ENCODE measurements around the gene ENPP7.

Gene ENPP7

DNA sequence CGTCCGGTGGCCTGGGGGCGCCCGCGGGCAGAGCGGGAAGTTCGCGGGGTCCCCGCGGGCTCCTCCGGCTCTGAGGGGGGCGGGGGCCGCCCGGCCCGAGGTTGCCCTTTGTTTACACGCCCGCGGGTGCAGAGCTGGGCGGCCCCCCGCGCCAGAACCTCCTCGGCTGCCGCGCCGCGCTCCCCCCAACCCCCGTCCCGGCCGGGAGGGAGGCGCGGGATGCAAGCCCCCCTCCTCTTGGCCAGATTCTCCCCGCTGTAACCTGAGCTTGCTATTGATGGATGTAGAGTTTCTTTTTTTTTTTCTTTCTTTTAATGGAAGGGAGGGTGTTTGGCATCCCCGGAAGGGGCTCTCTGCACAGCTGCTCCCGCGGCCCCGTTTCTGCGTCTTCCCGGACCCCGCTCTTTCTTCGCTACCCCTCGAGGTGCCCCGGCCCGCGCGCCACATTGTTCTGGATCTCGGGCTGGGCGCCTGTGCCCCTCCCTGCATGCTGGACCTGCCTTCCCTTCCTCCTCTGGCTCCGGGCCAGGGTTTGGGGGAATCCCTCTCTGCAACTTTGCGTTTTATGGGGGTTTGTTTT, 47.9 kb downstream of the ENPP7 start:
- peak; percentile 33 for DNase-seq

DNA sequence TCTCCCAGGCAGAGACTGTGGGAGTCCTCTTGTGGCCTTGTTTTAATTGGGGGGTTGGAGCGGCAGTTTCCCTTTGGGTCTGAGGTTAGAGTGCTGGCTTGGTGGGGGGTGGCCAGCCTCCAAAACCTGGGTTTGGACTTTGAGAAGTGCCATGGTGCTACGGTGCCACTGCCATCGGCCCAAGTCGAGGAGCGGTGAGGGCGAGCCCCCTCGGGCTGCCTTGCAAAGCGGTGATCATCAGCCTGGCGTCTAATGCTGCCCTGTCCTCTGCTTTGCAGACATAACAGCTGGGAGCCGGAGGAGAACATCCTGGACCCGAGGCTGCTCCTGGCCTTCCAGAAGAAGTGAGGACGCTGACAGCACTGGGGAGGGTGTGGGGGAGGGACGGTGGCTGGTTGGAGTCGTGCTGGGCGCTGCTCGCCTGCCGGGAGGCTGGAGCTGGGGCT, 48.4 kb downstream of the ENPP7 start:
- DNase-seq, result no peak

DNA sequence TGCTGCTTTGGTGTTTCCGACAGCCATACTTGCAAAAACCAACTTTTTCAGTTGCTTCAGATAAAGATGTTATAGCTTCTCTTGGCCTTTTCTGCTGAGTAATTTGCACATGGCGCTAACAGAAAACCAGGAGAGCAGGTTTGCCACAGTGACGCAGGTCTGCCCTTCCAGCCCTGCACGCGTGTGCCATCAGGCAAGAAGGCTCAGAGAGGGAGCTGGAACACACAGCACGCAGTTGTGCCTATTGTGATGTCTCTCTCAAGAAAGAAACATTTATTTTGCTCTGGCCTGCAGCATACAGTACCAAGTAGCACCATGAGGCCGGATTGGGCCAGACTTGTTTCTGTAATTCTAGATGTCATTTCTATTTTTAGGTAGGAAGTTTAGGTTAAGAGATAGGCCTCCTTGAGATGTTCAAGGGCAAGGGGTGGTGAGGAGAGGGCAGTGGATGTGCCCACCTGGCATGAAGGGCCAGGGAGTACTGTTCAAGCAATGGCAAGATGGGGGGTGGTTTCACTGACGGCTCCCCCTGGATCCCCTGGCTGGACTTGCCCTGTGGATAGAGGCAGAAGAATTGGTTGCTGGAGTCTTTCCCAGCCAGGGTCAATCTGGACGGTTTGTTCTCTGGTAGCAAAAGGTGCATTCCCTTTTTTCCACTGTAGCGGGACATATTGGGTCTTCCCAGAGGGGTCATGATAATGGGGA, 49.1 kb downstream of the ENPP7 start:
- no peak for DNase-seq

DNA sequence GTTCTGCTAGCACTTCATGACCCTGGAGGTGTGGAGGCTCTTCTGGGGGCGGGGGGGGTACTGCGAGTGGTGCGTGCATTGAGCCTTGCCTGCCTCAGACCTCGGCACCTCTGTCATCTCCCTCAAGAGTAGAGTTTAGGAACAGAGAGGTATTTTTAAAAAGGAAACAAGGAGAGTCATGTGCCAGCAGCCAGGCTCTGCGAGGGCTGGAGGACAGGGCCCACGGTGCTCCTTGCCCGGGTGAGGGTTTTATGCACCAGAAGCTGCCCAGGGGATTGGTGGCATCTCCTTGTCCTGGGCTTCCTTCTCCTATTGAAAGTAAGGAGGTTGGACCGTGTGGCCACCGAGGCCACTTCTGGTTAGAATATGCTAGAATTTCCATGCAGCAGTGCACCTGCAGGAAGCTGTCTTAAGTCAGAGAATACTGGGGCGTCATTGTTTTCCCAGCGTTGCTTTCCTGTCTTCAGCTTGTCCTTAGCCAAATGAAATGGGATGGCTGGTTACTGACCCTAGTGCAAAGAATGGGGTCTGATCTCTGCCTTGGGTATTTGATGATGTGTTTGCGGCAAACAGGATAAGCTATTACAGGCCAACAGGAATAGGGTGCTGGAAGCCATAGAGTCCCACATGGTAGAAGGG, 50.4 kb downstream of the ENPP7 start:
- no peak for DNase-seq

DNA sequence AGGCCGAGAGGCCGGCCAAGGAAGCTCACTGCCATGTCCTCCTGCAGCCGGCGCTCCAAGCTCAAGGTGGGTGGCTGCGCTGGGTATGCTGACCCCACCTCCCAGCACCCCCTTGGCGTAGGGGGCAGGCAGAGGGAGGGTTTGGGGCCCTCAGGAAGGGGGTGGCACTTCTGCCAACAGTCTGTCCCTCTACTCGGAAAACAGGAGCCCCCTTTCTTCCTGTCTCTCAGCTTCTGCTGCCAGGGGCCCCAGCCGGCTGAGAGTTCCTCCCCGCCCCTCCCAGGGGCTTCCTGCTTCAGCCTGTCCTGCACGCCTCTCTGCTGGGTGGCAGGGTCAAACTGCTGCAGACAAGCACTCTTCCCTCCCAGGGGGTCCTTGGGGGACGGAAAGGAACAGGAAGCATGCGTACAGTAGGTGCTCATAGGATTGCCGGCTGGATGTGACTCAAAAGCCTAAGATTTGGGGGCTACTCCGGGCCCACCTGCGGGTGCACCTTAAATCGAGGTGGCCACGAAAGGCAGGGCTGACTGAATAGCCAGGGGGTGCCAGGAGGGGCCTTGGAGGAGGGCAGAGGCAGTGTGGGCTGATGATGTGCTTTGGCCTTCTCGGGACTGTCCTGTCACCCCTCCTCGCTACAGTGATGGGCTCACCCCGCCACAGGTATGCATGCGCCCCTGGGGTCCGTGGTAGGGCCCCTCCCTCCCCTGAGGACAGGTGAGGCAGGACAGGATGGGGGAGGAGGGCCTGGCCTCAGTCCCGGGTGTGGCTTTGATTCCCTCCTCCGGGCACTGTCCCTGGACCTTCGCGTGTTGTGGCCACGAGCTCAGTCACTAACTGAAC, 51.2 kb downstream of the ENPP7 start:
- DNase-seq, result no peak

DNA sequence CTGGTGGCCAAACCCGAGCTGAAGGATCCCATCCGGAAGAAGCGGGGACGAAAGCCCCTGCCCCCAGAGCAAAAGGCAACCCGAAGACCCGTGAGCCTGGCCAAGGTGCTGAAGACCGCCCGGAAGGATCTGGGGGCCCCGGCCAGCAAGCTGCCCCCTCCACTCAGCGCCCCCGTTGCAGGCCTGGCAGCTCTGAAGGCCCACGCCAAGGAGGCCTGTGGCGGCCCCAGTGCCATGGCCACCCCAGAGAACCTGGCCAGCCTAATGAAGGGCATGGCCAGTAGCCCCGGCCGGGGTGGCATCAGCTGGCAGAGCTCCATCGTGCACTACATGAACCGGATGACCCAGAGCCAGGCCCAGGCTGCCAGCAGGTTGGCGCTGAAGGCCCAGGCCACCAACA, 53.1 kb downstream of the ENPP7 start:
- no peak for DNase-seq

DNA sequence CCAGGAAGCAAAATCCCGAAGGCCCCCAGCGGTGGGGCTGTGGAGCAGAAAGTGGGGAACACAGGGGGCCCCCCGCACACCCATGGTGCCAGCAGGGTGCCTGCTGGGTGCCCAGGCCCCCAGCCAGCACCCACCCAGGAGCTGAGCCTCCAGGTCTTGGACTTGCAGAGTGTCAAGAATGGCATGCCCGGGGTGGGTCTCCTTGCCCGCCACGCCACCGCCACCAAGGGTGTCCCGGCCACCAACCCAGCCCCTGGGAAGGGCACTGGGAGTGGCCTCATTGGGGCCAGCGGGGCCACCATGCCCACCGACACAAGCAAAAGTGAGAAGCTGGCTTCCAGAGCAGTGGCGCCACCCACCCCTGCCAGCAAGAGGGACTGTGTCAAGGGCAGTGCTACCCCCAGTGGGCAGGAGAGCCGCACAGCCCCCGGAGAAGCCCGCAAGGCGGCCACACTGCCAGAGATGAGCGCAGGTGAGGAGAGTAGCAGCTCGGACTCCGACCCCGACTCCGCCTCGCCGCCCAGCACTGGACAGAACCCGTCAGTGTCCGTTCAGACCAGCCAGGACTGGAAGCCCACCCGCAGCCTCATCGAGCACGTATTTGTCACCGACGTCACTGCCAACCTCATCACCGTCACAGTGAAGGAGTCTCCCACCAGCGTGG, 53.7 kb downstream of the ENPP7 start:
- no peak for DNase-seq

DNA sequence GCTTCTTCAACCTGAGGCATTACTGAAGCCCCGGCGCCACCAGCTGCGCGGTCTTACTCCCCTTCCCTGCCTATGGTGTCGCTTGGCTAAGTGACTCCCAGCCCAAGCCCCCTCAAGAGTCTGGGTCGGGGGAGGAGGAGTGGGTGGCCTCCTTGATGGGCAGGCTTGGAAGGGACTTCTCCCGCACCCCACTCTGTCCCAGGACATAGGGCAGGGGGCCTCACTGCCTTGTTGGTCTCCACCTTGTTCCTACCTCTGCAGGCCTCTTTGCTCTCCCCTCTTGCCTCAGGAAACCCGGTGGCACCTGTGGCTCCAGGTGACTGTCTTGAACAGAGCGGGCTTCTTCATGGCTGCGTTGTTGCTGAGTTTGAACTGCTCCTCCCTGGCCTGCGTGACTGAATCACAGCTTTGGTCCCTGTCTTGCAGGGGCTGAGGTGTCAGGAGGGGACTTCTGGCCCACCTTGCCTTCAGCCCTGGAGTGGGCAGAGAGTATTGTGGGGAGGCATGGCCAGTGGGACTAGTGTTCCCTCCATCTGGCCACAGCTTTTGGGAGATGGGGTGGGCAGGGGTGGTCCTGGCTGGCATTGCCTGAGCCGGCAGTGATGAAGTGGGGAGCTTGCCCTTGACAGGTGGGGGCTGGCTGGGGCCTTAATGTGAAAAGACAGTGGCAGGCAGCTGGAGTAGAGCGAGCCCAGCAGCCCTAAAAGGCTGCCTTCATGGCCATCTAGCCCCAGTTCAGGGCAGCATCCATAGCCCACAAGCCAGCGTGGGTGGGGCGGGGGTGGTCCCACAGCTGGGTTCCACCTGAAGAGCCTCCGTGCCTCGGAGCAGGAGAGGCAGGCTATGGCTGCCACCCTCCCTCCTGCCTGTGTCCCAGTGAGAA, 54.5 kb downstream of the ENPP7 start:
- no peak for DNase-seq

DNA sequence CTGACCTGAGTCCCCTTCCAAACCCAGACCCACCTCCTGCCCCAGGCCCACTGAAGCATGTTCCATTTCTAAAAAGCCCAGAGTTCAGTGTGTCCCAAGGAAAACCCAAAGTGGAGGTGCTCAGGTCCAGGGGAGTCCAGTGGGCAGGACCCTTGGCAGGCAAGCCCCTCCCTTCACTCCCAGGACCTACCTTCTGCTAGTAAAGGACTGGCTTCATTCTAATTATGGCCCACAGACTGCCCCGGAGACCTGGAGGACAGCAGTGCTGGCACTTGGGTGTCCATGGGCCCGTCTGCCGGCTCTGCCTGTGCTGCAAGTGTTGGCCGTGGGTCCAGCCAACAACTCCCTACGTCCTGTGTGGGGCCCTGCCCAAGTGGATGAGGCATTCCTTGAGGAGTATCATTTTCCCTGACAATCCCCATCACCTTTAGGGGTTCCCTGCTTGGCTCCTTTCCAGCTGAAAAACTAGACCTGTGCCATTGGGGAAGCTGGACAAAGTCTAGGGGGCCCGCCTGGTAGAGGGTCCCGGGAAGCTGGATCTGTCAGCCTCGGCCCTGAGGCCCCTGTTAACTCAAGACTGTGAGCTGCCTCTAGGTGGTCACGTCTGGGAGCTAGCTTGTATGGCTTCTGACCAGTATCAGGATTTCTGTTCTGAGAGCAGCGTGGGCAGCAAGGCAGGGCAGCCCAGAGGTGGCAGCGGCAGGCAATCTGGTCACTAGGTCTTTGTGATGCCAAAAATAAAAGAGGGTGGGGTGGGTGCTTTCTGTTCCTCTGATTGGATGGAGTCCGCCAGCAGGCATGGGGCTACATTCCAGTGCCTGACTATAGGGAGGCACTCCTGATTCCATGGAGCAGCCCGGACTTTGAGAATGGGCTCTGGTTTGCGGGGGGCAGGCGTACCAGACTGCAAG, 55.4 kb downstream of the ENPP7 start:
- DNase-seq, result no peak

DNA sequence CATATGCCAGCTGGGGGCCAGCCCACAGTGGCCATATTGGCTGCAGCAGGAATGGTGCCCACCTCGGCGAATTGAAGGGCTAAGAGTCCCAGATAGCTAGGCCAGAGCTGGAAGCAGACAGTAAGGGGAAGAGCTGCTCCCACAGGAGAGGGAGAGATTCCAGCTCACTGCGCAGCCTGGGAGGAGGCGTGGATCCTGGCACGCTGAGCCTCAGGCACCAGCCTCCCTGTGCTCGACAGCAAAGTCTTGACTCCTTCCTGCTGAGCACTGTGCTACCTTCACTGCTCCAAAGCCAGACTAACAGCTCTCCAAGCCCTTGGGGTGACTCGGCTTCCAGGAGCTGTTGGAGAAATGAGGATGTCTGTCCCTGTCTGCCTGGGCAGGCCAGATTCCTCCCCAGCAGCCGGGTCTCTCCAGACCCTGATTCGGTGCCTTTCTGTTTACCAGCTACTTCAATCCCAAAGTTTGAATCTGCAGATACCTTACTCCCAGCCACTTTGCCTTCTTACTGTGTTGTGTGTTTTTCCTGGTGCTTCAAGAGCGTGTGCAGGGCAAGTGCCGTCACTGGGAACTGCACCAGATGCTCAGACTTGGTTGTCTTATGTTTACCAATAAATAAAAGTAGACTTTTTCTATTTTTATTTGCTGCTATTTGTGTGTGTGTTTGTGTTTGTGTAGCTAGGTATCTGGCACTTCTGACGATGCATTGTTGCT, 56.3 kb downstream of the ENPP7 start:
- no peak for DNase-seq

DNA sequence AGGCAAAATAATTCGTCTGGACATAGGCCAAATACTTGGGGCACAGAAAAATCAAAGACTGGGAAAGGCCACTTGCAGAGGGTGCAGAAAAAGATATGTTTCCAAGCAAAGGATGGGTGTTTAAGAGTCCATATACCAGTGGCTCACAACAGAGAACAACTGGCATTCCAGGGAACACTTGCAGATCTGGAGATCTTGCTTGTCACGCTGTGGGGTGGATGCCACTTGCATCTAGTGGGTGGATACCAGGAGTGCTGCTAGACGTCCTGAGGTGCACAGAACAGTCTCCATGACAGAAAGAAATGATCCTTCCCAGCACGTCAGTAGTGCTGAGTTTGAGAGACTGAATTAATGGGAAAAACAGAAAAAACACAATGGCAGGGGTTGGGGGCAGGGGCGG, 57.7 kb downstream of the ENPP7 start:
- DNase-seq, result no peak

DNA sequence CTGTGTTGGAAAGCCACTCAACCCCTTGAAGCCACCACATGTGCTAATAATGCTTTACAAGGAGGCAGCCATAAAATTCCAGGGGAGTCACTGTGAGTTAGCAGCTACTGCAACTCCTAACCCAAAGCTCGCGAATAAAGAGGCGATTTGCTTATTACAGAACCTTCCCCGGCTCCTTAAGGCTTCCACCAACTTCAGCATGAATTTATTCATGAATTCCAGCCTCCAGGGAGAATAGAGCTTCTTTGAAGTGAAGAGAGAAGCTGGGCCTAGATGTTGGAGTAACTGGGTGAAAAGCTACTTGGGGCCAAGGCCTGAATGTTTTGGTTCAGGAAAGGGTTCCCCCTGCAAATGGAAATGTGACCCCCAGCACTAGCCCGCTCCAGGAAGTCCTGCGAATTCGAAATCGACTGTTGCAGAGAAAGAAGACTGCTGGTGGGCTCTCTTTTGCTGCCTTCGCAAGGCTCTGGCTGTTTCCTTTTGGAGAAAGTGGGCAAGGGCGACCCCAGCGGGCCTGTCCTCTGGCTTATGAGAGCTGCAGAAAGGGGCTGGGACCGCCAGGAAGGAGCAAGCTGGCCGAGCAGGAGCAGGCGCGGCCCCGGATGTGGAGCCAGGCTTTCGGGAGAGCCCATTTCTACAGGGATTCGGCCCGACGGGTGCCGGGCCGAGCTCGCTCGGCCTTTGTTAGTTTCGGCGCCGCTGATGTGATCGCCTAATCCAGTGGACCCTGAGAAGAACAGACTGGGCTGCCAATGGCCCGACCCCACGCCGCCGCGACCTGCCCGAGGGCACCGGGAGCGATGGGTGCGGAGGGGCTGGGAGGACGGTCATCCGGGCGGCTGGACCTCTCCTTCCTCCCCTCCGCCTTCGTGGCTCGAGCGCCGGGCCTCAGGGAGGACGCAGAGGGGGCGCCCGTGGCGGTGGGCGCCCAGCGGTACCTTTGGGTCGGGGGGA, 58.5 kb downstream of the ENPP7 start:
- DNase-seq, result no peak

DNA sequence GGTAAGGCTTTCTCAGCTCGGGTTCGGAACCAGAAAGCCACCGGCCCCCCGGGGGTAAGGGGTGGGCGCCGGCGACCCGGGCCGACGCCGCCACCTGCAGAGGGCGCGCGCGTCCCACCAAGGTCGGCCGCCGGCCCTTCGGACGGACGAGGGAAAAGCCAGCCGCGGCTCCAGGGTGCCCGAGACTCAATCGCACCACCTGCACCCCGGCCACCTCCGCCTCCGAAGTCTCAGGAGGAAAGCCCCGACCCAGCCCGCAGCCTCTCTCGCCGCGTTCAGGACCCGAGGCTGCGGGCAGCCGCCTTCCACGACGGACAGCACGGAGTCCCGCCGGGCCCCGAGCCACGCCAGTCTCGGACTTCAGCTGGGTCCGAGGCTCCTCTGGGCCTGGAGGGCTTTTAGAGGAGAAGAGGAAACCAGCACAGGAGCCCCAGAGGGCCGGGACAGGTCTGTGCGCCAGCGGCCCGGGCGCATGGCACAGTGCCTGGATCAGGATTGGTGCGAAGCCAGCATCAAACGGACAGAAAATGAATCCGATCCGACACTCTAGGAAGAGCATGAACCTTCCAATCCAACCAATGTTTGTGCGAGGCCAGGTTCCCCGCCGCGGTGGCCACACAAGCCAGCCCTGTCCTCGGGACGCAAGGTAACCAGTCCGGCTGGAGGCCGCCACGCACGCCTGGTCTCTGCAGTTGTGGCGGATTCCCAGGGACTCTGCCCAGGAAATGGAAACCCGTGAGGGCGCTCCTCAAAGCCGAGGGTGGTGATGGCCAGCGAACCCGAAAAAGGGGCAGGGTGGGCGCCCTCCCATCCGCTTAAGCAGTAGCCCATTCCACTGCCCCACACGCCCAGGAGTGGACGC, 59.4 kb downstream of the ENPP7 start:
- DNase-seq, result no peak

DNA sequence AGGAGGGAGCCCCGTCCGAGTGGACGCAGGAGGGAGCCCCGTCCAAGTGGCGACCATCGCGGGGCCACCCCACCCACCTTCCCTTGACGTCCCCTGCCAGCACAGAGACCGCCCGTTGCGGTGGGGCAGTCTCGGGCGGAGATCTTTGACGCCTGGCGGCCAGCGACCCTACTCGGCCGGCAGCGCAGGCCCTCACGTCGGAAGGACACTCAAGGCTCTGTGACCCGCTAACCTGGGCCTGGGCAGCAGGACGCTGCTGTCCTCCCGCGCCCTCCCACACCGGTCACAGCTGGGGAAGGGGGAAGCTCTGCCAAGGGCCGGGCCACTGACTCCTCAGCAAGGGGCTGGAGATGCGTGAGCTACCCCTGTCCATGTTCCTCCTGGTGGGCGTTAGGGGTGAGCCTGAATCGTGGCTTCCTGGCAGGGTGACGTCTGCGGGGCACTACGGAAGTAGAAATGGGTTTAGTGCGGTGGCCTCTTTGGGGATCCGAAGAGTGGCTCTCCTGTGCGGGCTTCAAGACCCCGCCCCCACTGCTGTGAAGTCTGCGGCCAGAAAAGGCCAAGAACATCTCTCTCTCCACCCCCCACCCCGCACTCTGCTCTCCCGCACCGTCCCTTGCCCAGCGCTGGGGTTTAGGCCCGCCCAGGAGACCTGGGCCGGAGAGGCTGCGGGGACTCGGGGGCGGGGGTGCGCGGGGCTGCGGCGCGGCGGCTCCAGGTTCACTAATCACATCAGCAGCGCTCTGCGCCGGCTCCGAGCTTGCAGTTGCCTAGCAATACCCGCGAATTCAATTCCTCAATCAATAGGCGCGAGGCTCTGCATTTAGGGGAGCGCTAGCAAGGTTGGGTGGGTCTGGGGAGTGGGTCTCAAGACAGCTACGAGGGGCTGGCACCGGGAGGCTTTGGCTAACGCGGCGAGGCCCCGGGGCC, 60.3 kb downstream of the ENPP7 start:
- DNase-seq, result no peak

DNA sequence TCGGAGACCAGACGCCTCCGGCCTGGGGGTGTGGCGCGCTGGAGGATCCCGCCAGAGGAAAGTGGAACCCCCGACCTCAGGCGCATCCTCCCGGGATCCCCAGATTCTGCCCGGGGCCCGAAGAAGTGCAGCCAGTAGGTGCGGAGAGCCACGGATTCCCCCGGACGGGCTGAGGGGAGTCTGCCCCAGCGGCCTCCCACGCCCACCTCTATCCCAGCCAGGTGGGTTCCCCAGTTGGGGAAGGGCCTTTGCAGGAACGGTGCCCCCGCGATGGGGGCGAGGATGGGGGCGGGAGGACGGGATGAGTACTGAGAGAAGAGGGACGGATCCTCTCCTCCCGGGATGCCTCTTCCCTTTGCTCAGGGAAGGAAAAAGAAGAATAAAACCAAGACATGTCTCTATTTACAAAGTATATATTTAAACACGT, 61.0 kb downstream of the ENPP7 start:
- DNase-seq, result no peak

All from stimulated activated CD4-positive, alpha-beta T cell treated with anti-CD3 and anti-CD28 coated beads, Interleukin-15, amount 100 ng/mL, for 24 hours (primary cell).